GM12878 (cell line): ENCODE data around the gene MAML2. TPM values are rescaled to one million over a fixed set of nuclear protein-coding genes. Genes with fewer than 3 reads are reported as not detected.

Experiments used
- ATAC-seq: fragments of 200-7000 bp; cut with Tn5 transposase; 3 replicates; pipeline ENCODE4 v1.9.1; 2020; ENCODE audit warnings: mild to moderate bottlenecking, moderate library complexity
- BruUV-seq: library from RNA; stranded (reverse); fragments of 400-500 nt; replicated peaks from 2 replicates; lab custom pipeline; 2021; lab: Mats Ljungman, UMichigan
- CTCF ChIA-PET: fragments of 300-600 bp; sonication (Branson Sonifier 250); formaldehyde crosslinking; extraction: SDS; loops from one replicate; lab custom pipeline; 2021; ENCODE audit warnings: inconsistent platforms; lab: Yijun Ruan, JAX
- POLR2A ChIA-PET: fragments of 350-600 bp; formaldehyde crosslinking; extraction: SDS; loops from one replicate; lab custom pipeline; 2021; ENCODE audit warnings: inconsistent platforms; lab: Charles Lee
- RAD21 ChIA-PET: fragments of 300-600 bp; sonication (Branson Sonifier 250); formaldehyde crosslinking; loops from one replicate; lab custom pipeline; 2023; ENCODE audit warnings: antibody characterized with exemption; ENCODE audit not compliant: unreplicated experiment; lab: Charles Lee
- SMC1A ChIA-PET: fragments of 300-600 bp; sonication (Branson Sonifier 250); formaldehyde crosslinking; loops from one replicate; lab custom pipeline; 2023; ENCODE audit not compliant: unreplicated experiment, uncharacterized antibody; lab: Charles Lee
- DNase-seq: peaks from one replicate; pipeline ENCODE4 v3.0.0-alpha.2; 2011; ENCODE audit warnings: low read depth, low spot score
- FAIRE-seq: peaks from 3 replicates; lab custom pipeline; 2011; peaks lifted over from hg19 to GRCh38; lab: Jason Lieb, UNC
- H2AFZ ChIP-seq: 2 replicates; pipeline ENCODE4 v1.6.0; 2011; ENCODE audit warnings: low read depth, low read length, control low read depth; ENCODE audit not compliant: control insufficient read depth
- H3K27ac ChIP-seq: 2 replicates; pipeline ENCODE4 v1.5.1; 2011; ENCODE audit warnings: control low read depth; ENCODE audit not compliant: control insufficient read depth, insufficient read depth
- H3K27me3 ChIP-seq, 2 experiments: replicated peaks in 1 of 2; 2 replicates each; pipeline versions ENCODE4 v1.6.0 to v1.6.1; 2011; ENCODE audit warnings: low read length in 1 of 2; ENCODE audit not compliant: control insufficient read depth in 2 of 2, insufficient read depth in 2 of 2
- H3K36me3 ChIP-seq, 2 experiments: 2 replicates each; pipeline ENCODE4 v1.5.1; 2011; ENCODE audit warnings: low read length in 1 of 2; ENCODE audit not compliant: control insufficient read depth in 2 of 2, insufficient read depth in 2 of 2
- H3K4me1 ChIP-seq: 2 replicates; pipeline ENCODE4 v1.6.1; 2011; ENCODE audit warnings: mild to moderate bottlenecking, low read length, moderate library complexity, mixed read lengths; ENCODE audit not compliant: control insufficient read depth, insufficient read depth
- H3K4me2 ChIP-seq: 2 replicates; pipeline ENCODE4 v1.6.0; 2011; ENCODE audit warnings: control low read depth; ENCODE audit not compliant: control insufficient read depth, insufficient read depth
- H3K4me3 ChIP-seq: fragments of 200-600 bp; sonication (generic); 2 replicates; pipeline ENCODE4 v1.5.1; 2016
- H3K79me2 ChIP-seq: 2 replicates; pipeline ENCODE4 v1.6.0; 2011; ENCODE audit warnings: low read length; ENCODE audit not compliant: control insufficient read depth, insufficient read depth
- H3K9ac ChIP-seq: 2 replicates; pipeline ENCODE4 v1.8.0; 2011; ENCODE audit warnings: low read length, control low read depth, mixed read lengths; ENCODE audit not compliant: control insufficient read depth, insufficient read depth
- H3K9me3 ChIP-seq: replicated peaks from 3 replicates; pipeline ENCODE4 v1.5.1; 2011; ENCODE audit warnings: mild to moderate bottlenecking, low read length; ENCODE audit not compliant: control insufficient read depth, insufficient read depth
- H4K20me1 ChIP-seq: 2 replicates; pipeline ENCODE4 v1.6.0; 2011; ENCODE audit not compliant: control insufficient read depth, insufficient read depth
- E2F8 ChIP-seq: fragments of 450-650 bp; IDR thresholded peaks from 2 replicates; pipeline ENCODE4 v1.6.1; 2018; ENCODE audit warnings: mild to moderate bottlenecking, low read depth, moderate library complexity; ENCODE audit not compliant: partially characterized antibody
- EGR1 ChIP-seq, 2 experiments: IDR thresholded peaks; 1 replicate in 1 of 2; 2 replicates in 1 of 2; pipeline ENCODE4 v1.6.1; 2011 to 2012; ENCODE audit warnings: low read depth in 2 of 2, low read length in 2 of 2, borderline replicate concordance in 1 of 2, mild to moderate bottlenecking in 1 of 2, moderate library complexity in 1 of 2
- IKZF1 ChIP-seq: fragments of 450-650 bp; conservative IDR thresholded peaks from 2 replicates; pipeline ENCODE4 v1.6.1; 2017; ENCODE audit warnings: antibody characterized with exemption, mild to moderate bottlenecking
- IRF3 ChIP-seq: fragments of 450-650 bp; IDR thresholded peaks from 2 replicates; pipeline ENCODE4 v1.6.1; 2014; ENCODE audit warnings: mild to moderate bottlenecking
- JUNB ChIP-seq: IDR thresholded peaks from 2 replicates; pipeline ENCODE4 v1.6.1; 2016; ENCODE audit warnings: antibody characterized with exemption, mild to moderate bottlenecking
- MYC ChIP-seq: IDR thresholded peaks from 2 replicates; pipeline ENCODE4 v1.6.1; 2011; ENCODE audit warnings: mild to moderate bottlenecking, low read length, moderate library complexity, inconsistent platforms; ENCODE audit not compliant: insufficient read depth, insufficient replicate concordance, insufficient read length, severe bottlenecking
- NBN ChIP-seq: fragments of 450-650 bp; IDR thresholded peaks from 2 replicates; pipeline ENCODE4 v1.6.1; 2016
- PBX3 ChIP-seq: IDR thresholded peaks from 2 replicates; pipeline ENCODE4 v1.6.1; 2011; ENCODE audit warnings: mild to moderate bottlenecking, low read depth, low read length, moderate library complexity; ENCODE audit not compliant: insufficient replicate concordance
- POU2F2 ChIP-seq: IDR thresholded peaks from 3 replicates; pipeline ENCODE4 v1.6.1; 2011; ENCODE audit warnings: low read depth, mild to moderate bottlenecking, low read length, borderline replicate concordance
- PRDM15 ChIP-seq: fragments of 450-650 bp; formaldehyde crosslinking; IDR thresholded peaks from 2 replicates; pipeline ENCODE4 v1.4.0; 2020; ENCODE audit warnings: mild to moderate bottlenecking, moderate library complexity
- SREBF2 ChIP-seq: IDR thresholded peaks from 2 replicates; pipeline ENCODE4 v1.6.1; 2012; ENCODE audit warnings: mild to moderate bottlenecking, low read length
- ZBTB33 ChIP-seq: fragments of 450-650 bp; IDR thresholded peaks from 2 replicates; pipeline ENCODE4 v1.6.1; 2017; ENCODE audit warnings: mild to moderate bottlenecking
- WGBS: methylation state at CpG from one replicate; pipeline ENCODE4 v1.1.6; 2016; ENCODE audit warnings: low lambda C conversion rate; ENCODE audit not compliant: insufficient replicate concordance, insufficient coverage; ENCODE audit errors: missing lambda C conversion rate; 5-methylcytosine and 5-hydroxymethylcytosine counted together
- in situ Hi-C: fragments of 300-500 bp; cut with MboI; formaldehyde crosslinking; loops from 9 replicates; pipeline ENCODE4 v1.14.3; 2018; ENCODE audit warnings: mixed read lengths
- intact Hi-C: fragments of 100-400 bp; cut with micrococcal nuclease; formaldehyde crosslinking; loops from one replicate; pipeline ENCODE4 v1.14.2; 2022; ENCODE audit not compliant: unreplicated experiment
- polyA plus RNA-seq, 11 experiments: library from polyadenylated mRNA; depleted of rRNA in 4 of 11; unstranded in 6 of 11; stranded (reverse) in 5 of 11; fragments of >200 nt; fragmentation: Nextera tagmentation in 4 of 11; fragmentation: Illumina TruSeq in 1 of 11; extraction: Ambion mirVana in 4 of 11; extraction: Trizol in 1 of 11; gene quantifications; 1 replicate in 1 of 11; 2 replicates in 10 of 11; pipeline versions ENCODE4 v1.2.1 to v1.2.3, GENCODE V29; 2011 to 2016; ENCODE audit warnings: inconsistent platforms in 2 of 11, missing spikeins in 2 of 11, low read depth in 1 of 11
- total RNA-seq, 4 experiments: library from RNA; depleted of rRNA in 3 of 4; stranded (reverse); fragments of >200 nt in 3 of 4; fragmentation: Illumina TruSeq in 1 of 4; extraction: Trizol in 1 of 4; gene quantifications; 2 replicates each; pipeline versions ENCODE4 v1.2.1 to v1.2.3, GENCODE V29; 2013 to 2021

MAML2 gene
- total and polyA plus RNA-seq, 10 of the 15 experiments (the other 5 are each of a cell fraction or from before 2014, with no cell fraction given): 2.5 to 15.1 (median 12.0) TPM

GRCh38 chr11:96323642-96323985 is 19.4 kb downstream of the MAML2 start:
- H3K4me3 ChIP-seq: no peak overlapping the region
- in situ Hi-C loops (no loop called here), intact Hi-C loops (no loop called here)
- ChIA-PET SMC1A (interaction anchor here (1.3 to 3.5 kb wide), 2 partner anchors 9 to 13 kb away, joined by 3 to 17 read pairs; no protein-coding TSS in a partner anchor), RAD21 (interaction anchor here (0.7 kb wide), 1 partner anchor 45 kb away, joined by 3 read pairs; no protein-coding TSS in a partner anchor), POLR2A (no interaction called here), CTCF (interaction anchor here (0.8 to 1.0 kb wide), 3 partner anchors 14 to 308 kb away, joined by 3 to 4 read pairs (median 3); partner anchors contain the start of gene MAML2)
- no peak for ATAC-seq
- no peak overlapping the region for H3K27ac ChIP-seq
- H3K79me2 ChIP-seq: peaks cover 74% of the 10 kb centered on the region
- no peak for DNase-seq
- no peaks in the 10 kb centered on the region; the same call in 1 of the 2 replicates for H4K20me1 ChIP-seq
- H3K27me3 ChIP-seq: no peaks in the 10 kb centered on the region
- H3K36me3 ChIP-seq: peaks cover 0 to 4% of the 10 kb centered on the region in 2 experiments; a peak in 1 of 4 replicates
- FAIRE-seq: no peak
- H3K9ac ChIP-seq: no peak overlapping the region
- H3K4me2 ChIP-seq: no peak overlapping the region
- WGBS: 91% methylated on average over 6 of the region's 6 CpGs
- H2AFZ ChIP-seq: no peak overlapping the region
- no TSS peak for BruUV-seq
- no peaks in the 10 kb centered on the region for H3K9me3 ChIP-seq
- H3K4me1 ChIP-seq: peaks cover under 1% of the 10 kb centered on the region; the same call in 1 of the 2 replicates
- no peak for TF ChIP-seq MYC
- no peak for TF ChIP-seq E2F8
- TF ChIP-seq PBX3: no peak
- TF ChIP-seq EGR1 (IDR thresholded peaks at IDR 0.05; ENCODE audit: borderline replicate concordance in 1 of 2, low read depth in 2 of 2, low read length in 2 of 2): no peak
- TF ChIP-seq SREBF2: no peak
- TF ChIP-seq NBN: no peak
- no peak for TF ChIP-seq IKZF1
- no peak for TF ChIP-seq POU2F2
- no peak for TF ChIP-seq ZBTB33
- no peak for TF ChIP-seq JUNB
- no peak for TF ChIP-seq IRF3
- no peak for TF ChIP-seq PRDM15
